CD4-positive, alpha-beta T cell treated with Interleukin-2 at 100 ng/mL for 4 hours (primary cell): Measurements from ENCODE around the gene EPN3.
A peak's percentile ranks its signal among the peaks of the same experiment; 100 is the strongest.

Source experiments
- DNase-seq: peaks from one replicate; pipeline ENCODE4 v3.0.0-alpha.2; 2020; ENCODE audit warnings: low spot score

The EPN3 gene

DNA sequence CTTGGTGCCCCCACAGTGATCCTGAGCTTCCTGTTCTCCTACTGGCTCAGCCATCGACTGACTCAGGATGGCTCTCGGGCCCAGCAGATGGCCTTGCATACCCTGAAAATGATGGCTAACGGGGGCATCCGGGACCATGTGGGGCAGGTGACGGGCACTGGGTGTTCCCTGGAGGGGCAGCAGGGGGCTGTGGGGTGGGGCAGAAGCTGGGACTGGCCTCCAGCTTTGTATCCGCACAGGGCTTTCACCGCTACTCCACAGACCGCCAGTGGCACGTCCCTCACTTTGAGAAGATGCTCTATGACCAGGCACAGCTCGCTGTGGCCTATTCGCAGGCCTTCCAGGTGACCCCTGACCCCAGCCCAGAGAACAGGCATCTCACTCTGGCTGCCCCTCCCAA lies 17.4 kb downstream of the EPN3 start:
- DNase-seq = no peak

DNA sequence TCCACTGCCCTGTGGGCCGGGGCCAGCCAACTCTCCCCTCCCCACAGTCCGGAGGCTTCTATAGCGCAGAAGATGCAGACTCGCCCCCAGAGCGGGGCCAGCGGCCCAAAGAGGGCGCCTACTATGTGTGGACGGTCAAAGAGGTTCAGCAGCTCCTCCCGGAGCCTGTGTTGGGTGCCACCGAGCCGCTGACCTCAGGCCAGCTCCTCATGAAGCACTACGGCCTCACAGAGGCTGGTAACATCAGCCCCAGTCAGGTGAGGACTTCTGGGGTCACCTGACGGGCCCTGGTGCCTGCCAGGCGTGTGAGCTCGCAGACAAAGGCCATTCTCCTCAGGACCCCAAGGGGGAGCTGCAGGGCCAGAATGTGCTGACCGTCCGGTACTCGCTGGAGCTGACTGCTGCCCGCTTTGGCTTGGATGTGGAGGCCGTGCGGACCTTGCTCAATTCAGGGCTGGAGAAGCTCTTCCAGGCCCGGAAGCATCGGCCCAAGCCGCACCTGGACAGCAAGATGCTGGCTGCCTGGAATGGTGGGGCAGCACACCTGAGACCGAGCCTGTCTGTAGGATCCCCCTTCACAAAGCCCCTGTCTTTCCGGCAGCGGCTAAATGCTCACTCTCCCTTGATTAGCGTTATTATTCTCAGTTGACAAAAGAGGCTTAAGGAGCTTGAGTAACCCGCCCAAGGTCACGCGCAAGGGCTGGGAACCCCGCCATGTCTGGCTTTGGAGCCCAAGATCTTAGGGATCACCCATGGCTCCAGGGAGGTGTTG lies 18.3 kb downstream of the EPN3 start:
- no peak for DNase-seq

DNA sequence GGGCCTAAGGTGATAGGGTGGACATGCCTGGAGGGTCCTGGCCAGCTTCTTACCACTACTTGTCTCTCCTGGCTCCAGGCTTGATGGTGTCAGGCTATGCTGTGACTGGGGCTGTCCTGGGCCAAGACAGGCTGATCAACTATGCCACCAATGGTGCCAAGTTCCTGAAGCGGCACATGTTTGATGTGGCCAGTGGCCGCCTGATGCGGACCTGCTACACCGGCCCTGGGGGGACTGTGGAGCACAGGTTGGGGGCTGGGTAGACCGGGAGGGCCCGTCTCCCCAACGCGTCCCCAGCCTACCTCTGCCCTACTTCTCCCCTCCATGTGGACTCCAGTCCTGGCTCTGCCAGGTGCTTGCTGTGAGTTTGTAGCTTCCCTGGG lies 18.9 kb downstream of the EPN3 start:
- no peak for DNase-seq

DNA sequence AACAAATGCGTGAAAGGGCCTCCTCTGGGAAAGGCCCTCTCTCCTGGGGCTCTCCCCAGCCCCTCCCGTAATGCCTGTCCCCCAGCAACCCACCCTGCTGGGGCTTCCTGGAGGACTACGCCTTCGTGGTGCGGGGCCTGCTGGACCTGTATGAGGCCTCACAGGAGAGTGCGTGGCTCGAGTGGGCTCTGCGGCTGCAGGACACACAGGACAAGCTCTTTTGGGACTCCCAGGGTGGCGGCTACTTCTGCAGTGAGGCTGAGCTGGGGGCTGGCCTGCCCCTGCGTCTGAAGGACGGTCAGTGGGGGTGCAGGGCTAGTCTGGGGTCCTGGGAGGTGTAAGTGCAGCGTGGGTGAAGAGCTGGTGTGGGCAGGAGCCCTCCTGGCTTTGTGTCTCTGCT lies 19.3 kb downstream of the EPN3 start:
- no peak for DNase-seq

DNA sequence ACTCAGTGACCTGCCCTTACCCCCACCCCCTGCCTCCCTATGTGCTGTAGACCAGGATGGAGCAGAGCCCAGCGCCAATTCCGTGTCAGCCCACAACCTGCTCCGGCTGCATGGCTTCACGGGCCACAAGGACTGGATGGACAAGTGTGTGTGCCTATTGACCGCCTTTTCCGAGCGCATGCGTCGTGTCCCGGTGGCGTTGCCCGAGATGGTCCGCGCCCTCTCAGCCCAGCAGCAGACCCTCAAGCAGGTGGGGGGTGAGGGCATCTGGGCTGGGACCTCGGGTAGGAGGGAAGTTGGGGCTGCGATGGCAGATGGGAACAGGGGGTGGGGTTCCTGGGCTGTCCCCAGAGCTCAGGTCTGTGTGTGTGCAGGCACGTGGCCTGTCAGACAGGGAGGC lies 21.7 kb downstream of the EPN3 start:
- DNase-seq = no peak

DNA sequence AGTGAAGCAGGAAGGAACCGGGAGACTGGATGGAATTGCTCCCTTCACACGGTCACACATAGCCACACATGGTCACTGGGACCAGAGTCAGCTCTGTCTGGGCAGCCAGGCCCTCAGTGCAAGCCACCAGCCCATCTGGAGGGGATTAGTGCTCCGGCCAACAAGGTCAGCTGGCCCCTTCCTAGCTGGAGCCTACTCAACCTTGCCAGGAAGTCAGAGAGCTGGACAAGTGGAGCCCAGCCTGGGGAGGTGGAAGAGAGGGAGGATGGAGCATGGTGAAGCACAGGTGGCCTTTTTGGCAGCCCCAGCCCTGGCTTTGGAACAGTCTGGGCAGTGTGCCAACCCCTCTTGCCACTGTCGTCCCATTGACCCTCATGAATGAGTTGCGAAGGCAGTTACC lies 24.3 kb downstream of the EPN3 start:
- DNase-seq = no peak

DNA sequence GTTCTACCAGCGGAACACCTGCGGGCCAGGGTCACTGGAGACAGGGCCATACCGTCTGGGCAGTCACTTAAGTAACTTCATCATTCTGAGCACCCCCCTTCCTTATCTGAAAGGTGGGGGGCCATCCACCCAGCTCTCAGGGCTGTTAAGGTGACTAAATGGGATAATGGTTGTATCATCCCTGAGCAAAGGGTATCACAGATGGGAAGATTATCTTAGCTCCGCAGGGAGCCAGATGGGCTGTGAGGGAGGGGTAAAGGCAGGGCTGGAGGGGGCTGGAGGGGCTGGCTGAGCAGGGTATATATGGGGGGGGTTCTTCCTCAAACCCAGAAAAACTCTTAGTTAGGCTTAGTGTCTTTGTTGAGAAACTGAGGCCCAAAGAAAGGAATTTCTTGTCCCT lies 25.1 kb downstream of the EPN3 start:
- DNase-seq = no peak

DNA sequence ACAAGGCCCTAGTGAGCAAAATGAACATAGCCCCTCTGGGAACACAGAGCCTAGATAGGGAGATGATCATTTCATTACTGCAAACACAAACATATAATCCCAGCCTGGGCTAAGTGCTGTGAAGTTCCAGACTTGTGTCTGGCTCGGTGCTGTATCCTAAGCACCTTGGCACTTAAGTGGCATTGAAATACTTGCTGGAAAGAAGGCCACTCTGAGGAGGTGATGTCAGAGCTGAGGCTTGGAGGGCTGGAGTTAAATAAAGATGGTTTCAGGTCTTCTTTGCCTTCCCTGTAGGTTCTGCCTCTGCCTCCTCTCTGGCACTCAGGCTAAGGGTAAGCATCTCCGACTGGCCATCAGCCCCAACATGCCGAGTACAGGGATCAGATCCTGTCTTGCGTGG lies 25.6 kb downstream of the EPN3 start:
- DNase-seq = no peak

DNA sequence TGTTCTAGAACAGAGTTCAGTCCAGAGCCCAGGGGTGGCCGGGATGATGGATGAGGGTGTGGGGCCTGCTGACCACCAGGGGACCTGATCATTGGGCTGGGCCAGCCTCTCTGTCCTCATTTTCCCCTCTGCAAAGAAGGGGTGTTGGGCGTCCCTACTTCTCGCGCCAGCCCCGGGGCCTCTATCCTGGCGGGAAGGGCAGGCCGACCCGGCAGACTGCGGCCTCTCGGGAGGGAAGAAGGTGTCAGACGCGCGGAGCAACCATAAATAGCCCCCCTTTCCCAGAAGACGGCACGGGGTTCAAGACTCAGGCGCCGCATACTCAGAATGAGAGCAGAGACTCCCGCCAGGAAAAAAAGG lies 26.0 kb downstream of the EPN3 start:
- DNase-seq = no peak

DNA sequence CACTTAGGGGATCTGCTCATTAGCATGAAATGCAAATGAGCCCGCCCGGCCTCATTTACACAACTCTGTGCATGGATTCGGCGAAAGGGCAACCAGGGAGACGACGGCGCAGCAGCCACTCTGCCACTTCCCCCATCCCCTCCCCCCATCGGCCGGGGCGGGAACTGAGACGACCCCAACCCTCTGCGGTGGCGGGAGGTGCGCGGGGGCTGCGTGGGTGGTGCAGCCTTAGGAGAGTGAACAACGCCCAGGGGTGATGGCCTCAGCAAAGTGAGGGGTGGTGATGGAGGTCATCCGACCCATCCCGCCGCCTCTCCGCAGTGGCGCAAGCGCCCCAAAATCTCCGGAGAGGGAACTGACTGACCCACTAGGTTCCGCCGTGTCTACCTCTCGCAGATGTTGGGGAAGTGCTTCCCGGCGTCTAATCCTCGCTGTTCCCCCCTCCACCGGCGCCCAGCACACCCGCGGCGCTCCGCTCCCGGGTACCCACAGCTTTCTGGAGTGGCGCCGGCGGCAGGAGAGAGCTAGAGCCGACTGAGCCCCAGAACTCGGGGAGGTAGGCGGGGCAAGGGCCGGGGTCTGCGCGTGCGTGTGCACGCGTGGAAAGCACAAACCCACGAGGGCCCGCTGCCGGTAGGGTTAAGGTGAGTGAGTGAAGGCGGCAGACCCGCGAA lies 26.5 kb downstream of the EPN3 start:
- no peak for DNase-seq

DNA sequence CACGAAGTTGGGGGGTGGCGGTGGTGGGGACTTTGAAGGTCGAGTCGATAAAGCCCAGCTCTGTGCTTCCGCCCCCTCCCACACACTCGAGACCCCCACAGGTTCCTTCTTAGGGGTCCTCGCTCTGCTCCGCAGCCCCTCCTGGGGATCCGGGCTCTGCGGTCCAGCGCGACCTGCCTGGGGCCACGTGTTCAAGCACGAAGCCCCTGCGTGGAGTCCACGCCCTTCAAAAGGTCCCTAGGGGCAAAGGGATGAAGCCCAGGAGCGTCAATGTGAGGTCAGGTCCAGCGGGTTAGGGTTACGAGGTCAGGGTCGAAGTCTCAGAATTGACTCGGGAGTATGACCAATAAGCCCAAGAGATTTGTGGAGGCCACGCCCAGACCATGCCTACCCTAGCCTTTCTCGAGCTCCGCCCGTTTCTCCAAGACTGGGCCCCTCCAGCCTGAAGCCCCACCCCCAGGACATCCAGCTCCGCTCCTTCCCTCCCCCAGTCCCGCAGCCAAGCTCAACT lies 27.2 kb downstream of the EPN3 start:
- no peak for DNase-seq

DNA sequence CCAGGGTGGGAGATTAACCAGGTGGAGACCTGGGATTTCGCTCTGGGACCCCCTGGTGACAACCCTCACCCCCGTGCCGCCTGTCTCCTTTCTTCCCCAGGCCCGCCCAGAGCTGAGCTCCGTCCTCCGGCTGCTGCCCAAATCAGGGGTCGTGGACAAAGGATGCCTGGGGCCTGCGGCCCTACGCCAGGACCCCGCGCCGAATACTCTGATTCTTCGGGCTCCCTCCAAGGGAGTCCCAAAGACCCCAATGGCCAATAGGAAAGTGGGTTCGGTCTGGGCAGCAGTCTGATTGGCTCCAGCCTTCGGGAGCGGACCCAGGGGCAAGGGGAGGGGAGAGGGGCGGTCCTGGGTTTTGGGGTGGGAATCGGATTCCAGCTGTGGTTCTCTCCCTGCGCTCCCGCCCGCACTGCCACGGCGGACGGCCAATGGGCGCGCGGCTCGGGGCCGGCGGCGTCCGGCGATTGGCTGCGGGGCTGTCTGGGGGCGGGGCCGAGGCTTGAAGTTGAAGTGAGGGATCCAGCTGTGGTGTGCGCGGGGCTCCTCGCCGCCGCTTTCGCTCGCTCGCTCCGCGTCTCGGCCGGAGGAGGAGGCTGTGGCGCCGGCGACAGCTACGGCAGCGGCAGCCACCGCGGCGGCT lies 27.8 kb downstream of the EPN3 start, which contains the start of gene CACNA1G:
Gene CACNA1G (plus strand): TSS at position 531 of the 640 bp plus-strand sequence. CDS start 745 bp downstream, outside the sequence.
- DNase-seq = peak; percentile 88

DNA sequence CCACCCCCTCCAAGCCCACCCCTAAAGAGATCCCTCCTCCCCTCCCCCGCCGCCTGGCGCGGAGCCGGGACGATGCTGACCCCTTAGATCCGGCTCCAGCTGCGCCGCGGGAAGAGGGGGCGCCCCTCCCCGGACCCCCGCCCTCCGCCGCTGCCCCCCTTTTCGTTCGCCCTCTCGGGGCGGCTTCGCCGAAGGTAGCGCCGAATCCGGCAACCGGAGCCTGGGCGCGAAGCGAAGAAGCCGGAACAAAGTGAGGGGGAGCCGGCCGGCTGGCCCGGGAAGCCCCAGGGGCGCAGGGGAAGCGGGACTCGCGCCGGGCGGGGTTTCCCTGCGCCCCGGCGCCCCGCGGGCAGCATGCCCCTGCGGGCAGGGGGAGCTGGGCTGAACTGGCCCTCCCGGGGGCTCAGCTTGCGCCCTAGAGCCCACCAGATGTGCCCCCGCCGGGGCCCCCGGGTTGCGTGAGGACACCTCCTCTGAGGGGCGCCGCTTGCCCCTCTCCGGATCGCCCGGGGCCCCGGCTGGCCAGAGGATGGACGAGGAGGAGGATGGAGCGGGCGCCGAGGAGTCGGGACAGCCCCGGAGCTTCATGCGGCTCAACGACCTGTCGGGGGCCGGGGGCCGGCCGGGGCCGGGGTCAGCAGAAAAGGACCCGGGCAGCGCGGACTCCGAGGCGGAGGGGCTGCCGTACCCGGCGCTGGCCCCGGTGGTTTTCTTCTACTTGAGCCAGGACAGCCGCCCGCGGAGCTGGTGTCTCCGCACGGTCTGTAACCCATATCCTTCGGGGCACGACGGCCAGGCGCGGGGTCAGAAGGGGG lies 28.6 kb downstream of the EPN3 start:
- DNase-seq = no peak

DNA sequence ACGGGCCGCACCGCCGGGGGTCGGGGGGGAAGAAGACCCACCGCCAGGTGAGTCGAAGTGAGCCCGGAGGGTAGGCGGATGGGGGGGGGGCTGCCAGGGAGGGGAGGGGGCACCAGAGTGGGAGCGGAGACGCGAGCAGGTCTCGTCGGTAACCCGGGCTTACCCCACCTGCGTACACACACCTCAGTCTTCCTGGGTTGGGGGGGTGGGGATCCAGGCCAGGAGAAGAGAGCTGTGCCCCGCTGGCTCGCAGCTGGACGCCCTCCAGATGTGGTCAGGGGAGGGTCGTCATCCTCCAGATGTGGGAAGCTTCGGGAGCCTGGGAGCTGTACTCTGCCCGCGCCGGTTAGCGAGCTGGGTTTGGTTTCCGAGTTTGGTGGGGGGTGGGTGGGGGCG lies 29.2 kb downstream of the EPN3 start:
- no peak for DNase-seq

DNA sequence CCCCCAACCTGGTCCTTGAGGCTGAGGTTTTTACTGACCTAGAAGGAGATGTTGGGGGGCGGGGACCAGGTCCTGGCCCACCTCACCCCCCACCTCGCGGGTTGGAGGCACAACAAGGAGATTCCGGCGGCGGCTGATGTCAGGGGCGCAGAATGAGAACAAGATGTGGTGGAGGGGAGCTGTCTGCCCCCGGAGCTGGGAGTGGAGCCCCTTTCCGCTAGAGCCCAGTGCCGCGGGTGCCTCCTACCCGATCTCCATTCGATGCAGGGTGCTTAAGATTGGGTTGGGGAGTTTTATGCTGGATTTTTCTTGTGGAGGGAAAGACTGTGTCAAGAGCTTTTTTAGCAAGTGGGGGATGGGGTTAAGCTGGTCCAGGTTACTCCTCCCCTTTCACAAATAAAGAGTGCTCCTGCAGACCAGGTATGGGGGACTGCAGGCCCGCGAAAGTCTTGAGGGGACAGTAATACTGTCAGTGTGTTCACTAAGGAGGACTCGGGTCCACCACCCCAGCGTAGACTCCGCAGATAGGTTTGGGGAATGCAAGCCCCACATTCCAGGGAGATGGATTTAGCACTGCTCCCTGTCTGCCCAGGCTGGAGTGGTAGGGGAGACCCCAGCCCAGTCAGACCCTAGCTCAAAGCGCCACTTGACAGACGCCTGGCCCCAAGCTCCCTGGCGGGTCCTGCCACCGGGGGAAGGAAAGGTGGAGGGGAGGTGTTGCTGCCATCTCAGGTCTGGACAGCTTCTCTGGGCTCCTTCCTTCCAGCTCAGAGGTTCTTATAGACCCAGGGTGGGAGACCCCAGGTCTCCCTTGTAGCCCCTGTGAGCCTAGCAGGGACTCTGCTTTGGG lies 29.9 kb downstream of the EPN3 start:
- no peak for DNase-seq

DNA sequence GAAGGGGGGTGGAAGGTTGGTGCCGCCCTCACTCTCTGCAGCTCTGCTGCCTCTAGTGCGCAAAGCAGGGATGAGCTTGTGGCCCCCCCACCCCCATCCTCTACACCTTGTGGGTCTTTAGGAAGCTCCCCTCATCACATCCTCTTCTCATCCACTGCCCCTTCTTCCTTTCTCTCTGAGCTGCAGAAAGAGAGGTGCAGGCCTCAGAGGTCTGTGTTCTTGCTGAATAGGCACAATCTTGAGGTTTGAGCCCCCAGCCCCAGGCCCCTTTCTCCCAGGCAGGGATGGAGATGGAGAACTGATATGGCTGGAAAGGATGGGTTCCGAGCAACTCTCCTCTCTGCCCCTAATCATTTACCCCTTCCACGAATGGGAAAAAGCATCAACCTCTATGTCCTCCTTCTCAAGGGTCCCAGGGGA lies 30.6 kb downstream of the EPN3 start:
- no peak for DNase-seq

DNA sequence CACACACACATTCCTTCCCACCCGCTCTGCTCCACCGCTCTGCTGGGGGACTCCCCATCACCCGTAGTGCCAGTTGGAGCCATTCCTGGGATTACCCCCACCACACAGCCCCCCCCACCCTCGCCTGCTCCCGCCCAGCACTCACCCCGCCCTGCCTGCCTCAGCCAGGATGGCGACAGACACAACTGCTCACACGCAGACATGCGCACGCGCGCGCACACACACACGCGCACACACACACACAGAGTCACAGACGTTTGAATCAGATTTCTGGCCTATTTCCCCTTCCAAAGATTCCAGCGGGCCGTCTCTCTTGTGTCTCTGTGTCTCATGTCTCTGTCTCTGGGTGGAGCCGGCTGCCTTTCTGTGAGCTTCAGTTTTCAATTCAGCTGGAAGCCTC lies 32.4 kb downstream of the EPN3 start:
- no peak for DNase-seq

DNA sequence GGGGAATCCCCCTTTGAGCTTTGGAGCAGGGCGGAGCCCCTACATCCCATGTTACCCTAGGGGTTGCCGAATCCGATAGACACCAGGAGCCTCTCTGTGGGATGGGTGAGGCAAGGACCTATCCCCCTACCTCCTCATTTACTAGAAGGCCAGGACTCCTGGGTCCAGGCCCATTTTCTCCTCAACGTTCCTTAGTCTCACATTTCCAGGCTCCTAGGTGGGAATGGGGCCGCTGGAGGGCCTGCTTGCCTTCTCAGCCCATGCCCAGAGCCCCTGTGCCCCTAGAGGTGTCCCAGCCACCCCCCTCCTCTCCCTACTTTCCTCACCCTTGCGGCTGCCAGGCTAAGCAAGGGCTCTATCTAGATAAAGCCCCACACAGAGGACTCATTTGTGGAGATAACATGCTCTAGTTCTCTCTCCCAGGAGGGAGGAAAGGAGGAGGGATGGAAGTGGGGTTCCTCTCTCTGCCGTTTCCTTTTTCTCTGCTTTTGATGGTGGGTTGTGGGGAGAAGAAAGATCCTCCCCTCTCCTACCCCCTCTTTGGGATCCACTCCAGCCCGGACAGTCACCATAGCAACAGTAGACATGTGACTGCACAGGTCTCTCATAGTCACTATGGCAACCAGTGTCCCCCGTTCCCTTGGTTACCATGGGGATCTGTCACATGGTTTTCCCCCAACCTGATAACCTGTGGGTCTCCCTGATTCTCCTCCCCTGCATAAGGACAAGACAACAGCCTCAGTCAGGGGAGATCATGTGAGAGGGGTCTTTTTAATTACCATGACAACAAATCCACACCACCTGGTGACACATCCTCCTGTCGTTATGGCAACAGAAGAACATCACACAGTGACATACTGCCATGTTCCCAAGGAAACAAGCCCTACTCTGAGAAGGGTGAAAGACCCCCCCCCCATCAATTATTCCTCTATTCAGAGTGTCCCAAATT lies 33.1 kb downstream of the EPN3 start:
- DNase-seq = peak; percentile 56

DNA sequence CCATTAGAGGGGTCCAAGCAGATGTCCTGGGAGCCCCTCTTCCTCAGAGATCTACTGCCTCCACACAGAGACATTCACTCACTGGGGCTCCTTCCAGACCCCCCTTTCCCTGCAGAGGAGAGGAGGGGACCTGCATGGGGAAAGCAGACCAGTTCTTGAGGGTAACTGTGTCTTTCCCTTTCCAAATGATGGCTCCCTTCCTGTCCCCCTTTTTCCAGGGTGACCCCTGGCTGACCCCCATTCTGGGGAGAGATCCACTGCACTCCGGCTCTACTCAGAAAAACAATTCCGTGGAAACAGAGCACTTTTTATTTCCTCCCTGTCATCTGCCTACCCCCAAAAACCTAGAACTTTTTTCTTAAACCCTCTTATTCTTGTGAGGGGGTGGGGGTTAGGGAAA lies 34.4 kb downstream of the EPN3 start:
- DNase-seq = no peak

DNA sequence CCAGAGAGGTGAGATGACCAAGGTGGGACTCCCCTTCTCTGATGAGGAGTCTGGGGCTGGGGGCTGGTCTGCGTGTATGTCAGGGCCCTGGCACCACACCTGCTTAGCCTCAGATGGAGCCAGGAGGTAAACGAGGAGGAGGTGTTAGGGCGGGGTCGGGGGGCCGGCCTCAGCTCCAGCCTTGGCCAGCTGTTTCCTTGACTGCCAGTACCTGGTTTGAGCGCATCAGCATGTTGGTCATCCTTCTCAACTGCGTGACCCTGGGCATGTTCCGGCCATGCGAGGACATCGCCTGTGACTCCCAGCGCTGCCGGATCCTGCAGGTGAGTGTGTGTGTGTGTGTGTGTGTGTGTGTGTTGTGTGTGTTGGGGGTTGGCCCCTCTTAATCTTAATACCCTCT lies 36.1 kb downstream of the EPN3 start:
- no peak for DNase-seq
